HG03378 (cell line): Measurements from ENCODE around the gene SORCS1.

ENCODE experiments used
- ATAC-seq: cut with Tn5 transposase; IDR thresholded peaks from one replicate; pipeline ENCODE4 v1.9.1; 2021; ENCODE audit warnings: mild to moderate bottlenecking, moderate library complexity; ENCODE audit not compliant: unreplicated experiment

The SORCS1 gene

DNA sequence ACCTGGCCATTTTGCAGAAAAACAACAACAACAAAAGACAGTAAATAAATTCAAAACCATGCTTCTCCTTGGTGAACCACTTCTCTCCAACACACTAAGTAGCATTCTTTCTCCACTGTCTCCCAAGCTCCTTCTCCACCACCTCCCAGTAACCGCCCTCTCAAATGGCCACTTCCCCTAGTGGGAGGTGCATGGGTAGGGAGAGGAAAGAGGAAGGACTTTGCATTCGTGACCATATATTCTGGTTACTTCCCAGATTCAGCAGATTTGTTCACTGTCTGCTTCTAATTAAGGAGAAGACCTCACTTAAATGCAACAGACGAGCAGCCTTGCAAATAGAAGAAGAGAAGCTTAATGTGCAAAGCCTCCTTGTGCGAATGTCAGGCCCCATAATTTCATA, 166.8 kb downstream of the SORCS1 start:
- ATAC-seq: no peak

- ATAC-seq: no peak
Observed at GRCh38 chr10:106996510-106996909, 168.0 kb downstream of the SORCS1 start.

DNA sequence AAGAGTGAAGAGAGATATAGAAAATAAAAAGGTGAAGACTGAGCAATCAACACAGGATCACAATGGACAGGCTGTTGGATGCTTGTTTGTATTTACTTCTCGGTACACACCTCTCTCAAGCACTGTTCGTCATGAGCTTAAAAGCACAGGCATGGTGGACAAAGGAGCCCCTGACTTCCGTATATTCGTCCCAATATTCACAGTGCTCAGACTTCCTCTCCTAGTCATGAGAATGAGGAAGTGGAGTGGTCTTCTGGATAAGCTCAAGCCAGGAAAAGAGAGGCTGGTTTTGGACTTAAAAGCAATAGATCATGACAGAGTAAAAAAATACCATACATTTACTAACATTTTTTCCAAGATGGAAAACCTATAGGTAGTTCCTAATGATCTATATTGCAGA, 172.5 kb downstream of the SORCS1 start:
- ATAC-seq: no peak

DNA sequence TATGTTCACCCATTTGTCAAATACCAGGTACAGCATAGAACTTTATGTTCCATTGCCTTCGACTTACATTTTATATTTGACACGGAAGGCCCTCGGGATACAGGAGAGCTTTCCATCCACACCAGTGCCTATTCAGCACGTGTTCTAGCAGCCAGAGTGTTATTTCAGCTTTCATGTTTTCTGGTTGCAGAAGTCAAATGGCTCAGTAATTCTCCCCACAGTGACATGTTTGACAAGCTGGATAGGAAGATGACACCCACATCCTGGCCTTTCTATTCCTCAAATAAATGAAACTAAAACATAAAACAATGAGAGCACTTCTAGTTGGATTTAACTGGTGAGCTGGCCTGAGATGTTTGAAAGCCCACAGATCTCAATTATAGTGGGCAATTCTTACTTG, 173.4 kb downstream of the SORCS1 start:
- no peak for ATAC-seq

- ATAC-seq: no peak
Observed at GRCh38 chr10:106987362-106987761, 177.1 kb downstream of the SORCS1 start.

- ATAC-seq: no peak
Observed at GRCh38 chr10:106982268-106982667, 182.2 kb downstream of the SORCS1 start.

DNA sequence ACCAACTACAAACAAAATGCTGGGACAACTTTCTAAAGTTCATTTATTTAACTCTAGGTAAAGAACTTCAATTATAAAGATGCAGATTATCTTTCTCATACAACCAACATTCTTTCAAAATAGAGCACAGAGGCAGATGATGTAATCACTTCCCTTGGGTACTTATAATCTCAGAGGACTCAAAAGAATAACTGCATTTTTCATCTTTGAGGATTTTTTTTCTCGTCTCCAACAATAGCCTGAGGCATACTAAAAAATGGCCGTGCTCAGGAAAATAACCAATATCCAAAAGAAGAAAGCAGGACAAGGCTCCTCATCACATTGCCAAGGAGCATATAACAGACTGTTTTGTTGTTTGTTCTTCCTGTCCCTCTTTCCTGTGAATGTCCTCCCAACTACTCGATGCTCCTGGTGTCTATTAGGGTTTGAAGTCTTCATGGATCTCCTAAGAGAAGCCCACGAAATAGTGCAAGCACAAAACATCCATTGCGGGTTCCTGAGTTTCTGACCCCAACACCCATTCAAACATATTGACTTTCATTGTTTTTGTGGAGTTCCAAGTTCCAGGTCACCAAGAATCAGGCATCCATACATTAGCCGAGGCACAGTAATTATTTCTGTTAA, 182.9 kb downstream of the SORCS1 start:
- ATAC-seq: no peak

GRCh38 chr10:106980495-106981451, 183.7 kb downstream of the SORCS1 start:
- peak; percentile 88 for ATAC-seq

DNA sequence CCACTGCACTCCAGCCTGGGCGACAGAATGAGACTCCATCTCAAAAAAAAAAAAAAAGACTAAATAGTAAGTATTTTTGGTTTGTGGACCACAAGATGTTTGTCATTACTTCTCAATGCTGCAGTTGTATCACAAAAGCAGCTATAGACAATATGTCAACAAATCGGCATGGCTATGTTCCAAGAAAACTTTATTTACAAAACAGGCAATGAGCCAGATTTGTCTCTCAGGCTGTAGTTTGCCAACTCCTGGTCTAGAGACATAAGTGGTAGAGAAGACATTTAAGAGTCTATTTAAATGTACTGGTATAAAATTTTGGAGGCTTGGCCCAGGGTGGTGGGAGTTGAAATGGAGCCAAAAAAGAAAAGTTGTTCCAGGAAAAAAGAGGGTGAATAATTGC, 185.8 kb downstream of the SORCS1 start:
- ATAC-seq: no peak

GRCh38 chr10:106973716-106974115, 190.8 kb downstream of the SORCS1 start:
- no peak for ATAC-seq

- ATAC-seq: no peak
Observed at GRCh38 chr10:106973288-106973687, 191.2 kb downstream of the SORCS1 start.

DNA sequence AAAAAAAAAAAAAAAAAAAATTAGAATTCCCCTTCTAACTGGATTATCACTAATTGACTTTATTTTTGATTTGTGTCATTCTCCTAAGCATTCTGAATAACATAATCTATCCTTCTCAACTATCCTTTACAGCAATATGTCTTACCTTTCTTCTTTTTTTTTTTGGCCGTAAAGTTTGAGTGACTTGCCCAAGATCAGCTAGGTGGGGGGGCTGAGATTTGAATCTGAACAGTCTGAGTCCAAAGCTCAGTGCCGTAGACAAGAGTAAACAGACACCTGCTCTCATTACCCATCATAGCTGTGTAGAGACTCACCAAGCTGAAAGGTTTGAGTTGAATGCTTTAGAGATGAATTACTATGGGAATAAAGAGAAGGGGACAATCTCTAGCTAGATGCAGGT, 192.1 kb downstream of the SORCS1 start:
- ATAC-seq: no peak

GRCh38 chr10:106971411-106971831, 193.1 kb downstream of the SORCS1 start:
- ATAC-seq: no peak

DNA sequence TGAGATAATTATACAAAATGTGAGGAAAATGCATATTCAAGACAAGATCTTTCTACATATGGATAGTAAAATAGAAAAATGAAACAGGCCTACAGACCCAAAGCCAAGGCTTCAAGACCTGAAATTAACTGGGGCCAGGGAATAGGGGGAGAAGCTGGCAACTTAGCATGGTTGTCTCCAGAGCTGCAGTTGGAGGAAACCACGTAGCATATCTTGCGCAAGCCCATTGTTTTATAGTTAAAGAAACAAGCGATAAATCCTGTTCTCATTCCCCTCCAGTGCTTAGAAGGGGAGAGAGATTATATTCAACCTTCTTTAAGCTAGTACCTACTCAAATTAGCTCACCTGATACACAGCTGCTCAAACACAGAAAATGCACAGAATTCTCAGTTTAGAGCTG, 197.1 kb downstream of the SORCS1 start:
- ATAC-seq: no peak

DNA sequence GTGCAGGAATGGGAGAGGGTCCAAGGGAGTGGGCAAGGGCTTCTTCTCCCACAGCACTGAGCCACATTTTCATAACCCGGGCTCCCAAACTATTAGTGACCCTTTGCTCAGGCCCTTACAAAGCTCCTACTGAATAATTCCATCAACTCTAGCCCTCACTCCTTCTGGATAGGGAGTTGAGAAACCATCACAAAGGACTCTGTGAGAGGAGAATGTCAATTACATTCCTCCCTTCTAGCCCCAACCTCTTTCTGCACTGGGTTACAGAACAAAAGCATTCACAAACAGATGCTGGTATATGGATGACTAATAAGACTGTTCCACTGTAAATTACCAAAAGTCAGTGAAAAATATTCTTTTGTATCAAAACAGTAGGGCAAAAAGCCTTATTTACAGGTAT, 203.7 kb downstream of the SORCS1 start:
- ATAC-seq: no peak

DNA sequence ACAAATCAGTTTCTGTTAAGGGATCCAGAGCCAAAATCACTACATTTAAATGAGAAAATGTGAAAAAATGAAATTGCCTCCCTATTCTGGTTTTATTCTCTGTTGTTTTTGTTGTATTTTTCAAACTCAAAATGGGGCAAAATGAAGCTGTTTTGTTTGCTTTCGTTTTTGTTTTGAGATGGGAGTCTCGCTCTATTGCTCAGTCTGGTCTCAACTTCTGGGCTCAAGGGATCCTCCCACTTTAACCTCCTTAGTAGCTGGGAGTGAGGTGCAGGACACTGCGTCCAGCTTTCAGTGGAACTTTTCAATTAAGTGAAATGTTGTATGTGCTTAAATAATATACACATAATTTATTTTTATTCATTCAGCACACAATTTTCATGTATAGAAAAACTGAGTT, 205.0 kb downstream of the SORCS1 start:
- ATAC-seq: no peak

DNA sequence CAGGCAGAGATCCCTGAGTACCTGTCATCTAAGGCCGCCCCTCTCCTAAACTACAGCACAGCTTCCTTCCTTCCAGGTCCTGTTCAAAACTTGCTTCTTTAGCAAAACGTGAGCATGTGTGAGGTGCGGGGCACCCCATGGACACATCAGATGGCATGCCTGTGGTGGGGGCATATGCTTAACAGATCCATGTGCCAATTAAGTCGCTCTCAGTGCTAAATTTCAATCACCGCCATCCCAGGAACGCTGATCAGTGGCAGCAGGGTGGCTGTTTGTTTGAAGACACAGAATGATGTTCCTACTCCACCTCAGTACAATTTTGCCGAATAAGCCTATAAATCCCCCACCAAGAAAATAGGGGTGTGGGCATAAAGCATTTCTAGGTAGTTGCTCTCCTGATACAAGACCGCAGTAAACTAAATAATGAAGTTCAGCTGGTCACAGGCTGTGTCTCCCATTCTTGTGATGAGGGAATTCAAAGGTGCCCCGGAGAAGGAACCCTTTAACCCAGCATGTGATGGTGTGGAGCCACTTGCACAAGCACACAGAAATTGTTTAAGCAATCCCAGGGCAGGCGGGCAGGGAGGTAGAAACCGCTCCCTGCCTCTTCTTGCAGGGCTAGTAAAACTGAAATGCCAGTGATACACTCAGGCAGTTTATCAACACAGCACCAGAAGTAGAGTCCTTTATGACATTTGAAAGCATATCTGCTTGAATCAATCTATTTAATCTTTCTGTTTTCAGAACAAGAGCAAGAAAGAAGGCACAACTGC, 205.7 kb downstream of the SORCS1 start:
- no peak for ATAC-seq

- peak; percentile 57 for ATAC-seq
Observed at GRCh38 chr10:106957823-106958588, 206.5 kb downstream of the SORCS1 start.

- ATAC-seq: no peak
Observed at GRCh38 chr10:106956216-106956915, 208.1 kb downstream of the SORCS1 start.

- no peak for ATAC-seq
Observed at GRCh38 chr10:106955133-106955532, 209.4 kb downstream of the SORCS1 start.
